Tibial nerve (tissue), 3 donors: Measurements from ENCODE around the gene AXIN1.

Source experiments
- CTCF ChIP-seq, 5 experiments: fragments of 200-600 bp in 3 of 5; fragments of 450-650 bp in 2 of 5; sonication (generic) in 3 of 5; IDR thresholded peaks; one replicate each; pipeline ENCODE4 v1.5.1; 2016 to 2019; ENCODE audit warnings: antibody characterized with exemption in 5 of 5, mild to moderate bottlenecking in 3 of 5, moderate library complexity in 2 of 5
- POLR2A ChIP-seq, 2 donors: fragments of 450-650 bp; IDR thresholded peaks; one replicate each; pipeline ENCODE4 v1.6.1; 2017; ENCODE audit warnings: antibody characterized with exemption in 2 of 2, mild to moderate bottlenecking in 2 of 2, moderate library complexity in 2 of 2

DNA sequence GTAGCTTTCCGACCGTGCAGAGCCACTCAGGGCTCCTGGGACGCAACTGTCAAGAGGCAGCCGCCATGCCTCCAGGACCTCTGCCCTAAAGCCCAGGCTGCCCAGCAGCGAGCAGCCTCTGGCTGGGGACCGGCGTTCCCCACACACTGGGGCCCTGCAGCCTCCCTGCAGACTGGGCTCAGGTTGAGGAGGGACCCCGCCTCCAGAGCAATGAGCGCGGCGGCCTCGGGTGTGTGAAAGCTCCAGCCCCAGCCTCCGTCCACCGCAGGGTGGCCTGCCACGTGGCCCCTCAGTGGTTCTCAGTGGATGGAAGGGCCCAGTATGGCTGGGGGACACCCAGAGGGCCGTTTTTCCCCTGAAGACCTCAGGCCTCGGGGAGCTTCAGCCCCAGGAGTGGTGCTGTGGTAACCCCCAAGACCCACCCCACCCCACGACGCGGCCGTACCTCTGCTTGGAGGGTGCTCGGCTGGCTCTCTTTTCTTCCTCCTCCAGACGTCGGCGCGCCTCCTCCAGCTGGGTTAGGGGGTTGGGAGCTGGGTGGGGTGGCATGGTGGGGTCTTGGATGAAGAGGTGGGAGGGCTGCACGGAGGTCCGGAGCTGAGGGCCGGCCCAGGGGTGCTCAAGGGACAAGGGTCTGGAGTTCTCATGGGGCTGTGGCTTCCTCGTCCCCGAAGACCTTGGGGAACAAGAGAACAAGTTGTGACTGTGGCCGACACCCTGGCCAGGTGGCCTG is 59.3 kb downstream of the AXIN1 start:
- no peak for TF ChIP-seq CTCF (IDR thresholded peaks at IDR 0.05)
- TF ChIP-seq POLR2A (IDR thresholded peaks at IDR 0.05), result no peak
